Breast epithelium (tissue), 4 donors: ENCODE data around the gene RAPGEF4. TPM values are rescaled to one million over a fixed set of nuclear protein-coding genes. Genes with fewer than 3 reads are reported as not detected.

ENCODE experiments used
- DNase-seq, 2 donors: peaks; one replicate each; pipeline ENCODE4 v3.0.0-alpha.2; 2019; ENCODE audit warnings: low spot score in 2 of 2
- H3K27ac ChIP-seq, 2 donors: fragments of 200-600 bp; sonication (generic) in 1 of 2; one replicate each; pipeline ENCODE4 v1.5.1; 2016 to 2019; ENCODE audit warnings: mild to moderate bottlenecking in 1 of 2
- H3K27me3 ChIP-seq, 2 donors: fragments of 200-600 bp; sonication (generic) in 1 of 2; one replicate each; pipeline versions ENCODE4 v1.5.1 to v1.6.0; 2017 to 2019; ENCODE audit warnings: control low read depth in 1 of 2, mild to moderate bottlenecking in 1 of 2
- H3K36me3 ChIP-seq: fragments of 200-600 bp; one replicate; pipeline ENCODE4 v1.5.1; 2019
- H3K4me1 ChIP-seq, 2 donors: fragments of 200-600 bp; sonication (generic); one replicate each; pipeline ENCODE4 v1.5.1; 2016 to 2019; ENCODE audit warnings: control low read depth in 1 of 2
- H3K4me3 ChIP-seq, 3 donors: fragments of 200-600 bp; sonication (generic); 1 replicate in 2 of 3; 2 replicates in 1 of 3; pipeline ENCODE4 v1.5.1; 2016 to 2019; ENCODE audit warnings: mild to moderate bottlenecking in 3 of 3, moderate library complexity in 2 of 3
- H3K9me3 ChIP-seq, 2 donors: fragments of 200-600 bp; sonication (generic) in 1 of 2; one replicate each; pipeline ENCODE4 v1.5.1; 2016 to 2019; ENCODE audit warnings: control low read depth in 1 of 2
- POLR2A ChIP-seq: fragments of 450-650 bp; IDR thresholded peaks from one replicate; pipeline ENCODE4 v1.6.1; 2016; ENCODE audit warnings: antibody characterized with exemption, mild to moderate bottlenecking, moderate library complexity
- POLR2AphosphoS5 ChIP-seq, 3 donors: sonication (generic); formaldehyde crosslinking; IDR thresholded peaks; one replicate each; pipeline ENCODE4 v1.6.1; 2017; ENCODE audit warnings: antibody characterized with exemption in 3 of 3
- intact Hi-C: fragments of 100-400 bp; cut with DNase I; formaldehyde crosslinking; loops from one replicate; pipeline ENCODE4 v1.15.1; 2023; ENCODE audit warnings: low total_unique reads
- total RNA-seq, 3 donors: library from RNA; depleted of rRNA; stranded (reverse); fragments of >200 nt; gene quantifications; one replicate each; pipeline ENCODE4 v1.1.0, GENCODE V29; 2016
- TF ChIP-seq, protein P1 (sequence below), 3 donors: fragments of 450-650 bp; IDR thresholded peaks; one replicate each; pipeline ENCODE4 v1.5.1; 2016 to 2017; ENCODE audit warnings: antibody characterized with exemption in 3 of 3, mild to moderate bottlenecking in 3 of 3, moderate library complexity in 3 of 3

RAPGEF4 gene
- total RNA-seq, 3 donors from 2014 or later, result 7.7 to 12.8 (median 11.6) TPM

DNA sequence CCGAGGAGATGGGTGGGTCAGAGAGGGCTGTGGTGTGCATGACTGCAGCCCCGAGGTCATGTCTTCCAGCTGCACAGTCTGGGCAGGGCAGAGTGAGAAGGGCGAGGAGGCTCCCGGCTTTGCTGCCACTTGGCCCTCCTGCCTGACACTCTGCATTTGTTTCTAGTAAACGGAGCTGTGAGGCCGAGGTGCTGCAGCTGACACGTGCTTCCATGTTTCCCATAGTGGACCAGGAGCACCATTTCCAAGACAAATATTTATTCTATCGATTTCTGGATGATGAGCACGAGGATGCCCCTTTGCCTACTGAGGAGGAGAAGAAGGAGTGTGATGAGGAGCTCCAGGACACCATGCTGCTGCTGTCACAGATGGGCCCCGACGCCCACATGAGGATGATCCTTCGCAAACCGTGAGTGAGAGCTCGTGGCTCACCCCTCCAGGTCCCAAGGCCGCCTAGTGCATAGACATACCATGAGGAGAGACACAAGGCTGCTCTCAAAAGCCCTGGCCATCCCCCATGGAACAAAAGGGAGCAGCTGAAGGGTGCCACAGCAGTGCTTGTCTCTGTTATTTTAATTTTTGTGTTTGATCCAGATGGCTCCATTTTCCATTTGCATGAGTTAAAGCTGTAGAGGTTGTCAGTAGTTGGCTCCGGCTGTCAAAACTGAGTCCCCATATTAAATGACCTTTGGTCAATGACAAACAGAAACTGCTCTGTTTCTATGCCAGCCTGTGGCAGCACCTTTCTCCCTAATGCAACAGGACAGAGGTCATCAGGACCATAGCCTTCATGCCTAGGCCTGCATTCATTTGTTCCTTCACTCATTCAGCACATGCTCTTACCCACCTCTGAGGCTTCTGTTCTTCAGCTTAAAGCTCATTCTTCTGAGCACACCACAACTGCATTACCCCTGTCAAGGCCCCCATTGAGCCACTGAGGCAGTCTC, 231.7 kb downstream of the RAPGEF4 start:
- intact Hi-C loops, result no loop called here
- Histone ChIP-seq H3K4me3 (no peak overlapping the region), H3K27ac (peak overlapping the region; percentile 22 to 54), H3K36me3 (no peaks in the 10 kb centered on the region), H3K9me3 (no peaks in the 10 kb centered on the region), H3K4me1 (peaks cover 0 to 7% of the 10 kb centered on the region in 2 donors), H3K27me3 (no peaks in the 10 kb centered on the region)
- DNase-seq, result no peak
- TF ChIP-seq POLR2A (no peak), POLR2AphosphoS5 (IDR thresholded peaks at IDR 0.05) (no peak)
- TF ChIP-seq, protein P1, sequence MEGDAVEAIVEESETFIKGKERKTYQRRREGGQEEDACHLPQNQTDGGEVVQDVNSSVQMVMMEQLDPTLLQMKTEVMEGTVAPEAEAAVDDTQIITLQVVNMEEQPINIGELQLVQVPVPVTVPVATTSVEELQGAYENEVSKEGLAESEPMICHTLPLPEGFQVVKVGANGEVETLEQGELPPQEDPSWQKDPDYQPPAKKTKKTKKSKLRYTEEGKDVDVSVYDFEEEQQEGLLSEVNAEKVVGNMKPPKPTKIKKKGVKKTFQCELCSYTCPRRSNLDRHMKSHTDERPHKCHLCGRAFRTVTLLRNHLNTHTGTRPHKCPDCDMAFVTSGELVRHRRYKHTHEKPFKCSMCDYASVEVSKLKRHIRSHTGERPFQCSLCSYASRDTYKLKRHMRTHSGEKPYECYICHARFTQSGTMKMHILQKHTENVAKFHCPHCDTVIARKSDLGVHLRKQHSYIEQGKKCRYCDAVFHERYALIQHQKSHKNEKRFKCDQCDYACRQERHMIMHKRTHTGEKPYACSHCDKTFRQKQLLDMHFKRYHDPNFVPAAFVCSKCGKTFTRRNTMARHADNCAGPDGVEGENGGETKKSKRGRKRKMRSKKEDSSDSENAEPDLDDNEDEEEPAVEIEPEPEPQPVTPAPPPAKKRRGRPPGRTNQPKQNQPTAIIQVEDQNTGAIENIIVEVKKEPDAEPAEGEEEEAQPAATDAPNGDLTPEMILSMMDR (IDR thresholded peaks at IDR 0.05), result no peak

DNA sequence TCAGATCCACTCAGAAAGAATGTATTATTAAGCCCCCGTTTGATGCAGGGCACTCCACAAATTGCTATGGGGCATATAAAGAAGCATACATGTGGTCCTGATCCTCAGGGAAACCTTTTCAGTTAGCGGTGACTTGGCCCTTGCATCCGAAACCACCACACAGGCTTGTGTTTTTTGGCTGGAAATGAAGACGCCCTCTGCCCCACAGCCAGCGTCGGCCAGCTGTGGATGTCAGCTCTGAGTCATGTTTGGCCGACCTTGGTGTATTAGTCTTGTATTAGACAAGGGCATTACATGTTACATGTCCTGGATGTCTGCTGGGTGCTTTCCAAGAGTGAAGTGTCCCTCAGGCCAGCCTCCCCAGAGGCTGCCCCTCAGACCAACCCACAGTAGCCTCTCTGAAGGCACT, 232.4 kb downstream of the RAPGEF4 start:
- H3K27me3 ChIP-seq, result no peaks in the 10 kb centered on the region
- TF ChIP-seq, protein P1 (IDR thresholded peaks at IDR 0.05), result no peak
- TF ChIP-seq POLR2AphosphoS5 (IDR thresholded peaks at IDR 0.05) (peak in 2 of 3 donors; percentile 42 to 76), POLR2A (no peak)
- H3K9me3 ChIP-seq, result no peaks in the 10 kb centered on the region
- H3K27ac ChIP-seq, result peak overlapping the region; percentile 22 to 54
- H3K36me3 ChIP-seq, result no peaks in the 10 kb centered on the region
- H3K4me1 ChIP-seq, result peaks cover 0 to 7% of the 10 kb centered on the region in 2 donors
- H3K4me3 ChIP-seq, result no peak overlapping the region
- DNase-seq, result peak in 1 of 2 donors; percentile 39
- intact Hi-C loops, result no loop called here

DNA sequence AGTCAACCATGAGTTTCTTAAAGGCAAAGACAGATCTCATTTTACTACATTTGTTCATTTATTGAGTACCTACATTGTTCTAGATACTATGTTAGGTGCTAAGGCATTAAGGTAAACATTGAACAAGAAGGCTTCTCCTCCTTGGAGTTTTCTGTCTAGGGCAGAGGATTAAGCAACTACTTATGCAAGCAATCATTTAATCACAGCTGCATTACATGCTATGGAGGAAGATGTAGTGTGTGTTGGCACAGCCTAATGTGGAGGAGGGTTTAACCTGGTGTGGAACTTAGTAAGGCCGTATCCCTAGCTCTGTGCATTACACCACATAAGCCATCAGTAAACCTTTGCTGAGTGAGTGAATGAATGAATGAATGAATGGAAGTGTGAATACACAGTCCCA, 233.5 kb downstream of the RAPGEF4 start:
- Histone ChIP-seq H3K9me3 (no peaks in the 10 kb centered on the region), H3K36me3 (no peaks in the 10 kb centered on the region), H3K4me1 (peaks cover 0 to 7% of the 10 kb centered on the region in 2 donors), H3K4me3 (no peak overlapping the region), H3K27me3 (no peaks in the 10 kb centered on the region), H3K27ac (no peak overlapping the region)
- DNase-seq, result no peak
- TF ChIP-seq POLR2A (no peak), POLR2AphosphoS5 (IDR thresholded peaks at IDR 0.05) (no peak)
- TF ChIP-seq, protein P1 (IDR thresholded peaks at IDR 0.05), result no peak
- intact Hi-C loops, result no loop called here

DNA sequence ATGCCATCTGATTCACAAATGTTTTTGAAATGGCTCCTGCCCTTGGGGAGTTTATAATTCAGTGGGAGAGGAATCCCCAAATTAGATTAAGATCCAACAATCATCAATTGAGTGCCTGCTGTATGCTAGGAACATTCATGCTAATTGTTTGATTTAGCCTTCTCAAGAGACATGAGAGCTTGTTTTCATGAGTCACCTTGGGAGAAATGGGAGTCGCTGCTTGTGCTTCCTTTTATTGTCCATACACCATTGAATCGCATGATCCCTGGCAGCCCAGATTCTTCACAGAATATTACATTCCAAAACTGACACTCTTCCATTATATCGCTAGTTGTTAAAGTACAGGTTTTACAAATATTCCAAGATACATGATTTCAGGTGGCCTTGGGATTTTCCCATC, 234.0 kb downstream of the RAPGEF4 start:
- peaks cover 0 to 7% of the 10 kb centered on the region in 2 donors for H3K4me1 ChIP-seq
- H3K27me3 ChIP-seq, result no peaks in the 10 kb centered on the region
- no peaks in the 10 kb centered on the region for H3K36me3 ChIP-seq
- TF ChIP-seq, protein P1 (IDR thresholded peaks at IDR 0.05), result no peak
- TF ChIP-seq POLR2AphosphoS5 (IDR thresholded peaks at IDR 0.05) (no peak), POLR2A (no peak)
- intact Hi-C loops, result no loop called here
- H3K4me3 ChIP-seq, result no peak overlapping the region
- no peaks in the 10 kb centered on the region for H3K9me3 ChIP-seq
- DNase-seq, result no peak
- no peak overlapping the region for H3K27ac ChIP-seq

DNA sequence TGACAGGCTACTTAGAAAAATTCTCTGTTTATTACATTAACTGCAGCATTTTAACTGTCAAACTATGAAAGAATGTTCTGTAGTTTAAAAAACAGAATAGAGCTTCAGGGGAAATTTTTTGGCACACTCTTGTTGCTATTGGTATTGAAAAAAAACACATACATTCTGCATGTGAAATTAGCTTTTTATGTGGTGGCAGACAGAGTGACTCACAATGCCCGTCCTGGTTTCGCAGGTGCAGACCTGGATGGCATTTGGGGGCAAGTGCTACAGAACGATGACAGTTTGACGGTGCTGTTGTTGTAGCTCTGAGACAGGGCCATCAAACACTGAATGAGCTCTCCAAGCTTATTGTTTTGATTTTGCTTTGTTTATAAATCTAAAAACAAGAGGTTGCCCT, 235.0 kb downstream of the RAPGEF4 start:
- no peaks in the 10 kb centered on the region for H3K9me3 ChIP-seq
- H3K27ac ChIP-seq, result peak overlapping the region; percentile 1 to 13
- no peak overlapping the region for H3K4me3 ChIP-seq
- no peaks in the 10 kb centered on the region for H3K27me3 ChIP-seq
- peaks cover 0 to 7% of the 10 kb centered on the region in 2 donors for H3K4me1 ChIP-seq
- no peak for TF ChIP-seq POLR2AphosphoS5 (IDR thresholded peaks at IDR 0.05)
- no peak for TF ChIP-seq POLR2A
- TF ChIP-seq, protein P1 (IDR thresholded peaks at IDR 0.05), result no peak
- intact Hi-C loops, result no loop called here
- H3K36me3 ChIP-seq, result no peaks in the 10 kb centered on the region
- DNase-seq, result no peak
